Endothelial cell of umbilical vein (primary cell): ENCODE results near the gene LHX2. TPM values are rescaled to one million over a fixed set of nuclear protein-coding genes. Genes with fewer than 3 reads are reported as not detected.

ENCODE experiments used
- BruUV-seq: library from RNA; stranded (reverse); fragments of 400-500 nt; replicated peaks from 2 replicates; lab custom pipeline; 2021; lab: Mats Ljungman, UMichigan
- CTCF ChIA-PET: fragments of 300-600, 350-600 bp; sonication (Branson Sonifier 250); formaldehyde crosslinking; loops from one replicate; lab custom pipeline; 2021; ENCODE audit warnings: antibody characterized with exemption, inconsistent platforms; lab: Charles Lee
- POLR2A ChIA-PET: fragments of 300-600, 350-600 bp; sonication (Branson Sonifier 250); formaldehyde crosslinking; loops from one replicate; lab custom pipeline; 2021; ENCODE audit warnings: antibody characterized with exemption, inconsistent platforms; lab: Charles Lee
- DNase-seq: peaks from one replicate; pipeline ENCODE4 v3.0.0-alpha.2; 2011; ENCODE audit warnings: low read depth, low spot score
- FAIRE-seq: peaks from 2 replicates; lab custom pipeline; 2011; peaks lifted over from hg19 to GRCh38; lab: Jason Lieb, UNC
- H2AFZ ChIP-seq: 2 replicates; pipeline ENCODE4 v1.6.0; 2012; ENCODE audit warnings: low read depth, low read length, control low read depth, inconsistent platforms
- H3K27ac ChIP-seq: 2 replicates; pipeline ENCODE4 v1.5.1; 2011; ENCODE audit warnings: low read depth, mild to moderate bottlenecking, control low read depth, low read length, moderate library complexity; ENCODE audit not compliant: insufficient read depth
- H3K27me3 ChIP-seq, 2 experiments: 2 replicates each; pipeline versions ENCODE4 v1.6.0 to v1.6.1; 2011; ENCODE audit warnings: low read length in 2 of 2, mixed read lengths in 1 of 2; ENCODE audit not compliant: control insufficient read depth in 2 of 2, insufficient read depth in 2 of 2
- H3K36me3 ChIP-seq, 2 experiments: 2 replicates in 1 of 2; 3 replicates in 1 of 2; pipeline ENCODE4 v1.5.1; 2011; ENCODE audit warnings: low read length in 2 of 2, mild to moderate bottlenecking in 1 of 2, moderate library complexity in 1 of 2; ENCODE audit not compliant: control insufficient read depth in 2 of 2, insufficient read depth in 2 of 2; ENCODE audit errors: extremely low read depth in 1 of 2
- H3K4me1 ChIP-seq: 3 replicates; pipeline ENCODE4 v1.5.1; 2011; ENCODE audit warnings: mild to moderate bottlenecking, low read length; ENCODE audit not compliant: control insufficient read depth, insufficient read depth; ENCODE audit errors: extremely low read depth
- H3K4me2 ChIP-seq: 2 replicates; pipeline ENCODE4 v1.6.1; 2011; ENCODE audit warnings: low read length, control low read depth, mixed read lengths; ENCODE audit not compliant: insufficient read depth
- H3K4me3 ChIP-seq, 3 experiments: fragments of 200-600 bp in 1 of 3; sonication (generic), shearing (Covaris generic) in 1 of 3; replicated peaks in 1 of 3; 2 replicates each; pipeline ENCODE4 v1.5.1; 2011 to 2016; ENCODE audit warnings: control low read depth in 3 of 3, low read length in 3 of 3, mild to moderate bottlenecking in 2 of 3, inconsistent platforms in 1 of 3, low read depth in 1 of 3, moderate library complexity in 1 of 3; ENCODE audit not compliant: insufficient read depth in 1 of 3
- H3K79me2 ChIP-seq: 2 replicates; pipeline ENCODE4 v1.6.0; 2012; ENCODE audit warnings: low read length, inconsistent platforms; ENCODE audit not compliant: control insufficient read depth, insufficient read depth
- H3K9ac ChIP-seq: replicated peaks from 2 replicates; pipeline ENCODE3; 2011; ENCODE audit warnings: low read length, control low read depth; ENCODE audit not compliant: insufficient read depth; ENCODE audit errors: extremely low read depth
- H3K9me1 ChIP-seq: replicated peaks from 3 replicates; pipeline ENCODE4 v1.6.0; 2011; ENCODE audit warnings: mild to moderate bottlenecking, low read length; ENCODE audit not compliant: control insufficient read depth, insufficient read depth; ENCODE audit errors: extremely low read depth
- H3K9me3 ChIP-seq: replicated peaks from 2 replicates; pipeline ENCODE4 v1.5.1; 2012; ENCODE audit warnings: low read length, inconsistent platforms; ENCODE audit not compliant: control insufficient read depth, insufficient read depth
- H4K20me1 ChIP-seq: replicated peaks from 2 replicates; pipeline ENCODE3; 2011; ENCODE audit warnings: mild to moderate bottlenecking, low read length; ENCODE audit not compliant: control insufficient read depth, insufficient read depth; ENCODE audit errors: extremely low read depth
- CTCF ChIP-seq, 2 donors: IDR thresholded peaks; 1 replicate in 1 of 2; 2 replicates in 1 of 2; pipeline ENCODE4 v1.5.1; 2011; ENCODE audit warnings: low read length in 2 of 2, mild to moderate bottlenecking in 2 of 2, moderate library complexity in 2 of 2, control low read depth in 1 of 2, inconsistent platforms in 1 of 2, low read depth in 1 of 2; ENCODE audit not compliant: insufficient read depth in 1 of 2; ENCODE audit errors: extremely low read depth in 1 of 2
- EZH2 ChIP-seq: IDR thresholded peaks from 2 replicates; pipeline ENCODE4 v1.6.1; 2012; ENCODE audit warnings: borderline replicate concordance, low read depth, mild to moderate bottlenecking, moderate library complexity, low read length, inconsistent platforms; ENCODE audit not compliant: severe bottlenecking
- FOS ChIP-seq: IDR thresholded peaks from 2 replicates; pipeline ENCODE4 v1.6.1; 2011; ENCODE audit warnings: mild to moderate bottlenecking, low read length, moderate library complexity, borderline replicate concordance; ENCODE audit not compliant: insufficient read depth
- GATA2 ChIP-seq: IDR thresholded peaks from 2 replicates; pipeline ENCODE4 v1.7.0; 2011; ENCODE audit warnings: low read depth, mild to moderate bottlenecking, moderate library complexity, mixed read lengths, low read length; ENCODE audit not compliant: insufficient read length, insufficient read depth
- JUN ChIP-seq: IDR thresholded peaks from 2 replicates; pipeline ENCODE4 v1.6.1; 2011; ENCODE audit warnings: borderline replicate concordance, low read depth; ENCODE audit not compliant: insufficient read length, insufficient read depth
- MAX ChIP-seq: IDR thresholded peaks from 2 replicates; pipeline ENCODE4 v1.6.1; 2011; ENCODE audit not compliant: insufficient read depth, insufficient read length
- MYC ChIP-seq: IDR thresholded peaks from one replicate; pipeline ENCODE4 v1.6.1; 2011; ENCODE audit warnings: mild to moderate bottlenecking, low read depth, low read length
- POLR2A ChIP-seq: IDR thresholded peaks from 2 replicates; pipeline ENCODE4 v1.6.1; 2012; ENCODE audit warnings: low read depth, mild to moderate bottlenecking, control low read depth, low read length
- POLR2AphosphoS5 ChIP-seq: IDR thresholded peaks from 2 replicates; pipeline ENCODE4 v1.6.1; 2012; ENCODE audit warnings: low read depth, mild to moderate bottlenecking, control low read depth, low read length, moderate library complexity; ENCODE audit not compliant: insufficient read depth
- dilution Hi-C: fragments of 300-500 bp; cut with MboI; formaldehyde crosslinking; loops from one replicate; pipeline ENCODE4 v1.15.0; 2019; ENCODE audit warnings: low sequenced_read_pairs; ENCODE audit not compliant: extremely low pct_ligation_motif_present
- intact Hi-C: fragments of 100-400 bp; cut with micrococcal nuclease; formaldehyde crosslinking; loops from one replicate; pipeline ENCODE4 v1.10.0; 2022
- polyA plus RNA-seq, 4 experiments: library from polyadenylated mRNA; depleted of rRNA in 3 of 4; stranded (reverse) in 3 of 4; unstranded in 1 of 4; fragments of >200 nt; gene quantifications; 2 replicates each; pipeline versions ENCODE4 v1.2.1 to v1.2.3, GENCODE V29; 2011 to 2012; ENCODE audit warnings: missing spikeins in 1 of 4
- total RNA-seq: library from RNA; stranded (reverse); gene quantifications from 2 replicates; pipeline ENCODE4 v1.2.3, GENCODE V29; 2021

Gene LHX2
- total and polyA plus RNA-seq, 2 donors (not counting 3 experiments of a cell fraction or from before 2014, with no cell fraction given) = not detected

DNA sequence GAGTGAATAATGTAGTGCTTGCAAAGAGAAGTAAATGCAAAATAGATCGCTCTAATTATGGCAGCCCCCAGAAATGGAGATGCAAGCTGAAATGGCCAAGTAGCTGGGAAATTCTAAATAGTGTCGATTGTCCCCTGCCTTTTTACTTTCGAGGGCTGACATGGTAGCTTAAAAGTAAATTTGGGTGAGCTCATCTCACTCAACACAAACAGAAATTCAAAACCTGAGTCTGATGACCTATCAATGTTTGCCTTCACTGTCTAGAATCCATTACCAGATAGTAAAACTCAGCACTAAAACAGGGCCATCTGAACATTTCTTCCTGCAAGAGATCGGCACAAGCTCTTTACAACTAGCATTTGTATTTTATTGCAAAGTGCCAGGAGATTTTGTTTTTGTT lies 7.0 kb upstream of the LHX2 start:
- H3K4me3 ChIP-seq = no peak overlapping the region
- H2AFZ ChIP-seq = no peak overlapping the region
- no peak overlapping the region for H3K4me2 ChIP-seq
- intact Hi-C loops (no loop called here), dilution Hi-C loops (no loop called here)
- H3K9me3 ChIP-seq = no peaks in the 10 kb centered on the region
- H3K4me1 ChIP-seq = no peaks in the 10 kb centered on the region
- H3K79me2 ChIP-seq = no peaks in the 10 kb centered on the region
- BruUV-seq = no TSS peak
- no peaks in the 10 kb centered on the region for H3K36me3 ChIP-seq
- FAIRE-seq (no peak), DNase-seq (no peak)
- ChIA-PET POLR2A (no interaction called here), CTCF (interaction anchor here (2.5 kb wide), 1 partner anchor 36 kb away, joined by 9 read pairs; no protein-coding TSS in a partner anchor)
- peaks cover 2% of the 10 kb centered on the region for H4K20me1 ChIP-seq
- H3K27me3 ChIP-seq = peaks cover 91 to 96% of the 10 kb centered on the region in 2 experiments
- no peak overlapping the region for H3K27ac ChIP-seq
- no peaks in the 10 kb centered on the region for H3K9me1 ChIP-seq
- H3K9ac ChIP-seq = no peak overlapping the region
- TF ChIP-seq EZH2 = no peak
- no peak for TF ChIP-seq FOS
- no peak for TF ChIP-seq POLR2A
- TF ChIP-seq JUN = no peak
- no peak for TF ChIP-seq GATA2
- TF ChIP-seq CTCF (IDR thresholded peaks at IDR 0.05; ENCODE audit: extremely low read depth in 1 of 2, insufficient read depth in 1 of 2, low read depth in 1 of 2, low read length in 2 of 2) = no peak
- TF ChIP-seq MYC = no peak
- TF ChIP-seq MAX = no peak
- TF ChIP-seq POLR2AphosphoS5 = no peak
